GM23338 (cell line): ENCODE results near the gene SLC6A1. TPM values are rescaled to one million over a fixed set of nuclear protein-coding genes. Genes with fewer than 3 reads are reported as not detected.
A peak's percentile ranks its signal among the peaks of the same experiment; 100 is the strongest.

Experiments used
- ATAC-seq: fragments of 200-7000 bp; cut with Tn5 transposase; 3 replicates; pipeline ENCODE4 v1.9.1; 2020
- DNase-seq: peaks from one replicate; pipeline ENCODE4 v3.0.0-alpha.2; 2015; ENCODE audit warnings: low spot score
- H2AFZ ChIP-seq: fragments of 200-600 bp; sonication (generic); 2 replicates; pipeline ENCODE4 v1.8.0; 2016; ENCODE audit warnings: antibody characterized with exemption, mild to moderate bottlenecking, moderate library complexity
- H3F3A ChIP-seq: fragments of 200-600 bp; sonication (generic); replicated peaks from 2 replicates; pipeline ENCODE4 v1.8.0; 2017; ENCODE audit warnings: antibody characterized with exemption, mixed run types, low read depth
- H3K27ac ChIP-seq: fragments of 200-600 bp; sonication (generic); 2 replicates; pipeline ENCODE4 v1.6.1; 2016; ENCODE audit warnings: low read depth
- H3K27me3 ChIP-seq: fragments of 200-600 bp; sonication (generic); 2 replicates; pipeline ENCODE4 v1.8.0; 2016; ENCODE audit warnings: mild to moderate bottlenecking, mixed run types, moderate library complexity; ENCODE audit not compliant: insufficient read depth
- H3K36me3 ChIP-seq: fragments of 200-600 bp; sonication (generic); 2 replicates; pipeline ENCODE4 v1.8.0; 2016; ENCODE audit warnings: mild to moderate bottlenecking; ENCODE audit not compliant: insufficient read depth
- H3K4me1 ChIP-seq: fragments of 200-600 bp; sonication (generic); 2 replicates; pipeline ENCODE4 v1.8.0; 2016; ENCODE audit warnings: mild to moderate bottlenecking, moderate library complexity; ENCODE audit not compliant: insufficient read depth
- H3K4me2 ChIP-seq: fragments of 200-600 bp; sonication (generic); 2 replicates; pipeline ENCODE4 v1.7.1; 2017; ENCODE audit warnings: mixed run types
- H3K4me3 ChIP-seq: fragments of 200-600 bp; sonication (generic); 2 replicates; pipeline ENCODE4 v1.6.1; 2016; ENCODE audit warnings: mixed run types
- H3K79me2 ChIP-seq: fragments of 200-600 bp; sonication (generic); replicated peaks from 2 replicates; pipeline ENCODE4 v1.8.0; 2017; ENCODE audit warnings: mild to moderate bottlenecking; ENCODE audit not compliant: insufficient read depth
- H3K9me2 ChIP-seq: fragments of 200-600 bp; sonication (generic); 2 replicates; pipeline ENCODE4 v1.8.0; 2017; ENCODE audit not compliant: insufficient read depth
- H4K20me1 ChIP-seq: fragments of 200-600 bp; sonication (generic); replicated peaks from 2 replicates; pipeline ENCODE4 v1.8.0; 2017; ENCODE audit warnings: mild to moderate bottlenecking; ENCODE audit not compliant: insufficient read depth
- H3K27ac Mint-ChIP-seq: 2 replicates; pipeline ENCODE4 v1.8.0; 2020; ENCODE audit warnings: inconsistent platforms, mild to moderate bottlenecking, moderate library complexity, mixed read lengths
- H3K27me3 Mint-ChIP-seq: 3 replicates; pipeline ENCODE4 v1.8.0; 2022; ENCODE audit warnings: low read depth, mild to moderate bottlenecking, moderate library complexity, mixed read lengths, inconsistent platforms; ENCODE audit not compliant: insufficient read depth, poor library complexity
- H3K36me3 Mint-ChIP-seq: 3 replicates; pipeline ENCODE4 v1.8.0; 2021; ENCODE audit warnings: low read depth, mild to moderate bottlenecking, inconsistent platforms, moderate library complexity, mixed read lengths
- H3K4me1 Mint-ChIP-seq: 3 replicates; pipeline ENCODE4 v1.8.0; 2020; ENCODE audit warnings: mild to moderate bottlenecking, inconsistent platforms, mixed read lengths
- H3K4me3 Mint-ChIP-seq: 3 replicates; pipeline ENCODE4 v1.8.0; 2021; ENCODE audit warnings: moderate library complexity, mild to moderate bottlenecking, inconsistent platforms, mixed read lengths
- H3K9me3 Mint-ChIP-seq: 3 replicates; pipeline ENCODE4 v1.8.0; 2020; ENCODE audit warnings: moderate library complexity, mild to moderate bottlenecking, inconsistent platforms, mixed read lengths
- CREB1 ChIP-seq: fragments of 250-450 bp; sonication (Bioruptor Pico); IDR thresholded peaks from 2 replicates; pipeline ENCODE4 v1.5.0; 2020; ENCODE audit warnings: low read depth, mild to moderate bottlenecking, moderate library complexity
- CTCF ChIP-seq, 2 experiments: fragments of 200-600 bp in 1 of 2; sonication (generic) in 1 of 2; conservative IDR thresholded peaks; 2 replicates each; pipeline versions ENCODE4 v1.5.1 to v1.6.1; 2016 to 2017; ENCODE audit warnings: antibody characterized with exemption in 2 of 2, low read depth in 2 of 2, mild to moderate bottlenecking in 2 of 2, moderate library complexity in 1 of 2
- ETS1 ChIP-seq: IDR thresholded peaks from 2 replicates; pipeline ENCODE4 v1.6.1; 2016; ENCODE audit warnings: antibody characterized with exemption
- EZH2 ChIP-seq: fragments of 200-600 bp; sonication (generic); IDR thresholded peaks from one replicate; pipeline ENCODE4 v1.8.0; 2017; ENCODE audit warnings: antibody characterized with exemption, mild to moderate bottlenecking, low read depth; ENCODE audit not compliant: unreplicated experiment
- NANOG ChIP-seq: IDR thresholded peaks from 2 replicates; pipeline ENCODE4 v1.6.1; 2016; ENCODE audit warnings: antibody characterized with exemption, borderline replicate concordance
- POLR2AphosphoS5 ChIP-seq: IDR thresholded peaks from 2 replicates; pipeline ENCODE4 v1.6.1; 2016; ENCODE audit warnings: antibody characterized with exemption, low read depth
- ZNF331 ChIP-seq: fragments of 250-450 bp; sonication (Bioruptor Pico); IDR thresholded peaks from 2 replicates; pipeline ENCODE4 v1.5.0; 2020; ENCODE audit warnings: low read depth, mild to moderate bottlenecking, moderate library complexity
- polyA plus RNA-seq: library from polyadenylated mRNA; unstranded; fragments of >200 nt; fragmentation: Nextera tagmentation; extraction: Ambion mirVana; gene quantifications from 2 replicates; pipeline ENCODE4 v1.2.1, GENCODE V29; 2016
- total RNA-seq: library from RNA; depleted of rRNA; stranded (reverse); fragments of >200 nt; shearing (Covaris generic); gene quantifications from 2 replicates; pipeline ENCODE4 v1.2.3, GENCODE V29; 2014
- TF ChIP-seq, protein P1 (sequence below): IDR thresholded peaks from one replicate; pipeline ENCODE4 v1.6.1; 2018; ENCODE audit warnings: antibody characterized with exemption; ENCODE audit not compliant: unreplicated experiment

The SLC6A1 gene
- total and polyA plus RNA-seq, 2 experiments from 2014 or later = 0.16 to 0.28 TPM

- no peak for TF ChIP-seq CREB1 (CRISPR knock-in tag)
- no peak for TF ChIP-seq ZNF331 (CRISPR knock-in tag)
- no peak for TF ChIP-seq ETS1
Measured at GRCh38 chr3:11033871-11034270, 41.3 kb downstream of the SLC6A1 start (continued).

DNA sequence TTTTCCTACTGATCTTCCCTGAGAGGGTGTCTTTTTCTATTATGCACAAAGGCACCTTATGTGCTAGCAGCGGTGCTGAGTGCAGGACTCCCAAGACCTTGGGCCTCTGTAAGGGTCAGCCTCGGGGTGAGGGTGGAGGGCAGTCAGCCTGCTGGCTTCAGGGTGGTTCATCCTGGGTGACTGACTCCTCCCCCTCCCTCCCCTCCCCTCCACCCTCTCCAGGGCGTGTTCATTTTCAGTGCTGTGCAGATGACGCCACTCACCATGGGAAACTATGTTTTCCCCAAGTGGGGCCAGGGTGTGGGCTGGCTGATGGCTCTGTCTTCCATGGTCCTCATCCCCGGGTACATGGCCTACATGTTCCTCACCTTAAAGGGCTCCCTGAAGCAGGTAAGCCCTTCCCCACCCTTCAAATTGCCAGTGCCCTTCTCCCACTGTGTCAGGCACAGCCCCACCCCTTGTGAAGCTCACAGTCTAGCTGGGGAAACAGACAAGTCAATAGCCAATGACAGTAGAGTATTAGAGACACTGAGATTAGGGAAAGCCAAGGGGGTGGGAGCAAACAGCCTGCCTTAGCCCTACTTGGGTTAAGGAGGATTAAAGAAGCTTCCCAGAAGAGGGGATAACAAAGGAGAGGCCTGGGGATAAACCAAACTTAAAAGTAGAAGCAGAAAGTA is 41.9 kb downstream of the SLC6A1 start:
- no peaks in the 10 kb centered on the region; the same call in 1 of the 3 replicates for H3K9me3 Mint-ChIP-seq
- H3K27me3 ChIP-seq = no peaks in the 10 kb centered on the region
- H3K36me3 ChIP-seq = no peaks in the 10 kb centered on the region
- H3K4me3 Mint-ChIP-seq = no peak overlapping the region
- H3K4me1 ChIP-seq = no peaks in the 10 kb centered on the region
- H3K4me3 ChIP-seq = no peak overlapping the region
- H3K27ac ChIP-seq = no peak overlapping the region
- no peaks in the 10 kb centered on the region for H4K20me1 ChIP-seq
- H3F3A ChIP-seq = no peaks in the 10 kb centered on the region
- ATAC-seq (peak; percentile 66), DNase-seq (no peak)
- H3K27me3 Mint-ChIP-seq = peaks cover 6% of the 10 kb centered on the region
- no peaks in the 10 kb centered on the region for H3K9me2 ChIP-seq
- H3K79me2 ChIP-seq = no peaks in the 10 kb centered on the region
- no peak overlapping the region for H3K27ac Mint-ChIP-seq
- no peak overlapping the region for H2AFZ ChIP-seq
- TF ChIP-seq ZNF331 (CRISPR knock-in tag) = no peak
- TF ChIP-seq, protein P1, sequence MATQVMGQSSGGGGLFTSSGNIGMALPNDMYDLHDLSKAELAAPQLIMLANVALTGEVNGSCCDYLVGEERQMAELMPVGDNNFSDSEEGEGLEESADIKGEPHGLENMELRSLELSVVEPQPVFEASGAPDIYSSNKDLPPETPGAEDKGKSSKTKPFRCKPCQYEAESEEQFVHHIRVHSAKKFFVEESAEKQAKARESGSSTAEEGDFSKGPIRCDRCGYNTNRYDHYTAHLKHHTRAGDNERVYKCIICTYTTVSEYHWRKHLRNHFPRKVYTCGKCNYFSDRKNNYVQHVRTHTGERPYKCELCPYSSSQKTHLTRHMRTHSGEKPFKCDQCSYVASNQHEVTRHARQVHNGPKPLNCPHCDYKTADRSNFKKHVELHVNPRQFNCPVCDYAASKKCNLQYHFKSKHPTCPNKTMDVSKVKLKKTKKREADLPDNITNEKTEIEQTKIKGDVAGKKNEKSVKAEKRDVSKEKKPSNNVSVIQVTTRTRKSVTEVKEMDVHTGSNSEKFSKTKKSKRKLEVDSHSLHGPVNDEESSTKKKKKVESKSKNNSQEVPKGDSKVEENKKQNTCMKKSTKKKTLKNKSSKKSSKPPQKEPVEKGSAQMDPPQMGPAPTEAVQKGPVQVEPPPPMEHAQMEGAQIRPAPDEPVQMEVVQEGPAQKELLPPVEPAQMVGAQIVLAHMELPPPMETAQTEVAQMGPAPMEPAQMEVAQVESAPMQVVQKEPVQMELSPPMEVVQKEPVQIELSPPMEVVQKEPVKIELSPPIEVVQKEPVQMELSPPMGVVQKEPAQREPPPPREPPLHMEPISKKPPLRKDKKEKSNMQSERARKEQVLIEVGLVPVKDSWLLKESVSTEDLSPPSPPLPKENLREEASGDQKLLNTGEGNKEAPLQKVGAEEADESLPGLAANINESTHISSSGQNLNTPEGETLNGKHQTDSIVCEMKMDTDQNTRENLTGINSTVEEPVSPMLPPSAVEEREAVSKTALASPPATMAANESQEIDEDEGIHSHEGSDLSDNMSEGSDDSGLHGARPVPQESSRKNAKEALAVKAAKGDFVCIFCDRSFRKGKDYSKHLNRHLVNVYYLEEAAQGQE = no peak
- no peak for TF ChIP-seq CREB1 (CRISPR knock-in tag)
- no peak for TF ChIP-seq POLR2AphosphoS5
- no peaks in the 10 kb centered on the region; the same call in 2 of the 3 replicates for H3K4me1 Mint-ChIP-seq
- no peak overlapping the region for H3K4me2 ChIP-seq
- no peaks in the 10 kb centered on the region for H3K36me3 Mint-ChIP-seq

GRCh38 chr3:11035757-11036505 is 43.4 kb downstream of the SLC6A1 start:
- H3K4me1 ChIP-seq = no peaks in the 10 kb centered on the region
- H3K9me2 ChIP-seq = no peaks in the 10 kb centered on the region
- H3K27ac ChIP-seq = no peak overlapping the region
- Mint-ChIP-seq H3K4me1 (no peaks in the 10 kb centered on the region; the same call in 2 of the 3 replicates), H3K4me3 (no peak overlapping the region), H3K27ac (no peak overlapping the region), H3K36me3 (no peaks in the 10 kb centered on the region), H3K9me3 (no peaks in the 10 kb centered on the region; the same call in 2 of the 3 replicates), H3K27me3 (peaks cover 6% of the 10 kb centered on the region)
- DNase-seq = no peak
- ATAC-seq = no peak
- no peaks in the 10 kb centered on the region for H3K27me3 ChIP-seq
- no peak overlapping the region for H2AFZ ChIP-seq
- no peaks in the 10 kb centered on the region for H3F3A ChIP-seq
- H3K36me3 ChIP-seq = no peaks in the 10 kb centered on the region
- no peaks in the 10 kb centered on the region for H3K79me2 ChIP-seq
- H3K4me2 ChIP-seq = no peak overlapping the region
- no peak overlapping the region for H3K4me3 ChIP-seq
- H4K20me1 ChIP-seq = no peaks in the 10 kb centered on the region
- TF ChIP-seq EZH2 (no peak), NANOG (no peak), CTCF (conservative IDR thresholded peaks at IDR 0.05; ENCODE audit: low read depth in 2 of 2) (no peak), POLR2AphosphoS5 (no peak), CREB1 (CRISPR knock-in tag) (no peak)
- TF ChIP-seq, protein P1 = no peak
